ENCODE results near the gene FOSL2.

FOSL2 gene

DNA sequence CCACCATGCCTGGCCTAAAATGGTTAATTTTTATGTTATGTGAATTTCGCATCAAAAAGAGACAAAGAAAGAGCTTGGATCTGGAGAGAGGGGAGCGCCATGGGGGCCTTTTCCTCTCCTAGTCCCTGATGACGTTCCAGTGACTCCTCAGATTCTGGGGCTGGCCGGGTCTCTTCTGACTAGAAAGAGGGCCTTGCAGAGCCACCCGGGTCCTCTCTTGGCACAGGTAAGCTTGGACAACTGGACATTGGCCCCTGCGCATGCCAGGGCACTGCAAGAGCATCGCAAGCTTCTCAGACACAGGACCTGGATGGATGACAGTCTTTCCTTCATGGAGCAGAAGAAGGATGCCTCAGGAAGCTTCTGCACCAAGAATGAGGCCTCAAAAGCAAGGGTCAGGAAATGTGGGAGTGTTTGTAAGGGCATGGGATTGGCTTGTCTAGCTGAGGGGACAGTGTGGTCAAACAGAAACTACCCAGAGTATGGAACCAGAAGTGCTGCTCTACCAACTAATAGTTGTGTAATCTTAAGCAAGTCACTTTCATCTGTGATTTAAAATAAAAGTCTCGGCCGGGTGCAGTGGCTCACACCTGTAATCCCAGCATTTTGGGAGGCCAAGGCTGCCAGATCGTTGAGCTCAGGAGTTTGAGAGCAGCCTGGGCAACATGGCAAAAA, 35.2 kb downstream of the FOSL2 start:
- DNase-seq (ENCODE audit: extremely low read depth, low read depth) = no peak
- TF ChIP-seq, protein P1, sequence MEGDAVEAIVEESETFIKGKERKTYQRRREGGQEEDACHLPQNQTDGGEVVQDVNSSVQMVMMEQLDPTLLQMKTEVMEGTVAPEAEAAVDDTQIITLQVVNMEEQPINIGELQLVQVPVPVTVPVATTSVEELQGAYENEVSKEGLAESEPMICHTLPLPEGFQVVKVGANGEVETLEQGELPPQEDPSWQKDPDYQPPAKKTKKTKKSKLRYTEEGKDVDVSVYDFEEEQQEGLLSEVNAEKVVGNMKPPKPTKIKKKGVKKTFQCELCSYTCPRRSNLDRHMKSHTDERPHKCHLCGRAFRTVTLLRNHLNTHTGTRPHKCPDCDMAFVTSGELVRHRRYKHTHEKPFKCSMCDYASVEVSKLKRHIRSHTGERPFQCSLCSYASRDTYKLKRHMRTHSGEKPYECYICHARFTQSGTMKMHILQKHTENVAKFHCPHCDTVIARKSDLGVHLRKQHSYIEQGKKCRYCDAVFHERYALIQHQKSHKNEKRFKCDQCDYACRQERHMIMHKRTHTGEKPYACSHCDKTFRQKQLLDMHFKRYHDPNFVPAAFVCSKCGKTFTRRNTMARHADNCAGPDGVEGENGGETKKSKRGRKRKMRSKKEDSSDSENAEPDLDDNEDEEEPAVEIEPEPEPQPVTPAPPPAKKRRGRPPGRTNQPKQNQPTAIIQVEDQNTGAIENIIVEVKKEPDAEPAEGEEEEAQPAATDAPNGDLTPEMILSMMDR (IDR thresholded peaks at IDR 0.05; ENCODE audit: low read depth, low read length) = no peak

DNA sequence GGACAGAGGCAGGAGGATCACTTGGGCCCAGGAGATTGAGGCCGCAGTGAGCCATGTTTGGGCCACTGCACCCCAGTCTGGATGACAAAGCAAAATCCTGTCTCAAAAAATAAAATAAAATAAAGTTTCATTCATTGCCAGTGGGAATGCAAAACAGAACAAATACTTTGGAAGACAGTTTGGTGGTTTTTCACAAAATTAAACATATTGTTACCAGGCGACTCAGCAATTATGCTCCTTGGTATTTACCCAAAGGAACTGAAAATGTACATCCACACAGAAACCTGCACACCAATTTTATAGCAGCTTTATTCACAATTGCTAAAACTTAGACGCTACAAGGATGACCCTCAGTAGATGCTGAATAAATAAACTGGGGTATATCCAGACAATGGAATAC, 35.8 kb downstream of the FOSL2 start:
- DNase-seq (ENCODE audit: extremely low read depth, low read depth) = no peak
- TF ChIP-seq, protein P1 (IDR thresholded peaks at IDR 0.05; ENCODE audit: low read depth, low read length) = no peak

DNA sequence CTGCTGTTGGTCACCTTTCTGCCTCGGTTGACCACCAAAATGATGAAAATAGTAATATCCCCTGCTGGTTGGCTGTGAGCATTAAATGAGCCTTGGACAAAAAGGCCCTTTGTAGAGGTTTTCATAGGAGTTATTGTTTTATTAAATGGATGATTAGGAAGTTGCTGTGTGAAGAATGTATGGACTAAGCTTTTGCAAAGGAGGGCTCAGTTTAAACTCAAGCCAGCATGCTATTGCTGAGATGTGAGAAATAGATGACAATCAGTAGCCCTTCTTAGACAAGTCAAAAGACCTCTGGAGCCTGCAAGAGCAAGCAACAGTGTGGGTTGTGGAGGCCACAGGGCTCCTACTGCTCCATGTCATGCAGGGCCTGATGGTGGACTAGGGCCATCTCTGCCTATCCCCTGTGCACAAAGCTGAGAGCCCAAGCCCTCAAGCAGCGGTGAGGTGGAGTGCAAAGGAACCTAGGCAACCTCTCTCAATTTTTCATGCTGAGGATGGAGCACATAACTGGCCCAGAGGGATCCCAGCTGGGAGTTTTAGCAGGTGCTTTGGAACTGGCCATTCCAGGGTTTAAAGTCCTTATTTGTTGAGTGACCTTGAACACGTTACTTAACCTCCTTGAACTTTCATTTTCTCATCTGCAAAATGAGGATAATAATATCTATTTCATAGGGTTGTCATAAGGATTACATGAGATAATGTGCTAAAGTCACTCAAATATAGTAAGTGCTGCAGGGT, 37.1 kb downstream of the FOSL2 start:
- TF ChIP-seq, protein P1 (IDR thresholded peaks at IDR 0.05; ENCODE audit: low read depth, low read length) = no peak
- no peak for DNase-seq (ENCODE audit: extremely low read depth, low read depth)

DNA sequence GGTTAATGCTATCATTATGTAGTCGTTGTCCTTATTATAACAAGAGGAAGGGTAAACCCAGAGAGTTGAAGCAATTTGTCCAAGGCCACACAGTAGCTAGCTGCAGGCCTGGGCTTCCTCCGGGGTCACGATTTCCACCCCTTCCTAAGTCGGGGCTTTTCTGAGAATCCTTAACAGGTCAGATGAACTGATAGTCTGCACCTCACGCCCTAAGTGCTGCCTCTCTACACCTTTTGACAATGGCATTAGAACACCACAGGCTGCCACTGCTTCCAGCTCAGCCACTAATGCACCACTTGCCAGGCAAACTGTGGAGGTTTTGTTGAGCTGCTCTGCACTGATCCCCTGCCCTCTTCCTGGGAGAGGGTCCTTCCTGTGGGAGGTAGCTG, 37.7 kb downstream of the FOSL2 start:
- no peak for DNase-seq (ENCODE audit: extremely low read depth, low read depth)
- TF ChIP-seq, protein P1 (IDR thresholded peaks at IDR 0.05; ENCODE audit: low read depth, low read length) = no peak

DNA sequence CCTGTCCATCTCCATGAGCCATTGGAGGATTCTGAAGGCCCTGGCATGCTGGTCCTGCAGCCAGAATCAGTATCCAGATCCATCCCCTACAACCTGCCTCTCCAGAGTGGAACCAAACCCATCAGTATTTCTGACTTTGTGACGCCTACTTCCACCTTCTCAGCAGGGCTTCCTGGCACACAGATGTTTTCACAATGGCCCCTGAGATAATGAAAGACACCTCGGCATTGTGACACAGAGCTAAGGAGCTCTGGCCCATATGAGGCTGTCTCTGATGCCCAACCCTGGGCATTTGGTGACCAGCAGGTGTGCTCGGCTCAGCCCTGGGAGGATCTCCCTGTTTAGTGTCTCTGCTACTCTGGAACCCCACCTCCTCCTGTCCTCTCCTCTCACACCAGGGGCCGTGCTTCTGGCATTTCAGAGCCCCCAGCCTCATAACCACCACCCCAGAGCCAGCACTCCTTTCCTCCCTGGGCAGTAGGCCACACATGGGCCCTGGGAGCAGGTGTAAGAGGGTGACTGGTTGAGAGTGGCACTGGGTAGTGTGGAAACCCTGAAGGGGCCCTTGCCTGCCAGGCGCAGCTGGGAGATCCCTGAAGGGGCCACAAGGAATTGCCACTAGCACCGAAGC, 38.2 kb downstream of the FOSL2 start:
- DNase-seq (ENCODE audit: extremely low read depth, low read depth) = no peak
- TF ChIP-seq, protein P1 (IDR thresholded peaks at IDR 0.05; ENCODE audit: low read depth, low read length) = no peak

DNA sequence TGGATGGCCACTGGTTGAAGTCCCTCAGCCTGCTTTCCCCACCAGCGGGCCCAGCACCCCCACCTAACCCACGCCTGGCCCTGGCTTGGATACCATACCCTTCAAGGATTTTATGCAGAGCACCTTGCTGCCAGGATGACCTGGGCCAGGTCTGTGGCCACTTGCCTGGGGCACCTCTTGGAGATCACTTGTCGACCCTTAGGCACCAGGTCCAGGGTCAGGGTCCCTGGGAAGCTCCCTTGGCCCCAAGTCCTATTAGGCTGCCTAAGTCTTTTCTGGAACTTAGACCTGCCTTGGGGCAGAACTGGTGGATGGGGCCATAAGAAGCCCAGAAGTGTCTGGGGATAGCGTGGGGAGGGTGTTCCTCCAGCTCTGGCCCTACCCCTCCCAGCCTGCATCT, 39.1 kb downstream of the FOSL2 start:
- TF ChIP-seq, protein P1 (IDR thresholded peaks at IDR 0.05; ENCODE audit: low read depth, low read length) = no peak
- no peak for DNase-seq (ENCODE audit: extremely low read depth, low read depth)

DNA sequence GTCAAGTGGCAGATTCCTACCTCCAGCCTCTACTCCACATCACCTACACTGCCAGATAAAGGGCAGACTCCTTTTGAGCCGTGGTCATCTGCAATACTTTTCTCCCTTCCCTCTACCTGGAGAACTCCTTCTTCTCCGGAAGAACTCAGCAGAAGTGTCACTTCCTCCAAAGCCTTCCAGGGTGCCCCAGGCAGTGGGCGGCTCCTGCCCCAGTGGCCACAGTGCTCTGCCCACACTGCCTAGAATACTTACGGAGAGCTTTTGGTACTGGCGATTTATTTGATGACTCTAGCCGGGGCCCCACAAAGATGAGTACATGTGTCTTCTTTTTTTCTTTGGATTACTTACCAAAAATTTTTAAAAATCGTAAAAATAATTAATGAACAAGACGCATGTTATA, 39.7 kb downstream of the FOSL2 start:
- TF ChIP-seq, protein P1 (IDR thresholded peaks at IDR 0.05; ENCODE audit: low read depth, low read length) = no peak
- DNase-seq (ENCODE audit: extremely low read depth, low read depth) = no peak
